Left cardiac atrium (tissue), 4 donors: ENCODE results near the gene MID1IP1. TPM values are rescaled to one million over a fixed set of nuclear protein-coding genes. Genes with fewer than 3 reads are reported as not detected.

Experiments
- ATAC-seq, 2 donors: fragments of 200-7000 bp; cut with Tn5 transposase; one replicate each; pipeline ENCODE4 v1.9.1; 2020; ENCODE audit warnings: mild to moderate bottlenecking in 2 of 2, moderate library complexity in 2 of 2
- DNase-seq: peaks from one replicate; pipeline ENCODE4 v3.0.0-alpha.2; 2020
- intact Hi-C, 2 donors: fragments of 100-400 bp; cut with DNase I; formaldehyde crosslinking; loops; one replicate each; pipeline versions ENCODE4 v1.14.1 to v1.15.1; 2022 to 2023
- total RNA-seq, 2 donors: library from RNA; stranded (reverse); fragmentation: NEBNext Ultra II Directional; extraction: Animal tissue kit (Norgen Biotek cat#: 25700); gene quantifications; one replicate each; pipeline ENCODE4 v1.2.1, GENCODE V29; 2021
- donor health status: DM: no; HTN: yes; CAD: no.
- donor health status: DM: no; HTN: yes; CAD: no; lungs with severe emphysema.
- donor health status: DM: yes; HTN: yes; CAD: no.
- donor health status: Dilated cardiomyopathy.

The MID1IP1 gene
- total RNA-seq, 2 donors from 2014 or later = 30.8 to 34.4 TPM

- DNase-seq = no peak
- ATAC-seq = no peak
- intact Hi-C loops = loop anchor here in 1 of 2 donors (5.0 kb wide), 1 partner anchor 175 kb away; no protein-coding TSS in a partner anchor
Measured at GRCh38 chrX:38806875-38807621, 5.8 kb downstream of the MID1IP1 start.

- intact Hi-C loops = loop anchor here in 1 of 2 donors (5.0 kb wide), 1 partner anchor 174 kb away; no protein-coding TSS in a partner anchor
- ATAC-seq (no peak), DNase-seq (no peak)
Measured at GRCh38 chrX:38807873-38808272, 6.6 kb downstream of the MID1IP1 start.

GRCh38 chrX:38811515-38812243 is 10.4 kb downstream of the MID1IP1 start:
- peak in 1 of 2 donors; percentile 35 for ATAC-seq
- intact Hi-C loops = no loop called here

GRCh38 chrX:38816155-38816554 is 14.9 kb downstream of the MID1IP1 start:
- intact Hi-C loops = no loop called here
- DNase-seq = no peak
- ATAC-seq = no peak

More at GRCh38 chrX:38811515-38812243, 10.4 kb downstream of the MID1IP1 start:
- DNase-seq = no peak

GRCh38 chrX:38817004-38817703 is 15.9 kb downstream of the MID1IP1 start:
- intact Hi-C loops = no loop called here
- DNase-seq = peak; percentile 33
- ATAC-seq = peak; percentile 81 to 88

DNA sequence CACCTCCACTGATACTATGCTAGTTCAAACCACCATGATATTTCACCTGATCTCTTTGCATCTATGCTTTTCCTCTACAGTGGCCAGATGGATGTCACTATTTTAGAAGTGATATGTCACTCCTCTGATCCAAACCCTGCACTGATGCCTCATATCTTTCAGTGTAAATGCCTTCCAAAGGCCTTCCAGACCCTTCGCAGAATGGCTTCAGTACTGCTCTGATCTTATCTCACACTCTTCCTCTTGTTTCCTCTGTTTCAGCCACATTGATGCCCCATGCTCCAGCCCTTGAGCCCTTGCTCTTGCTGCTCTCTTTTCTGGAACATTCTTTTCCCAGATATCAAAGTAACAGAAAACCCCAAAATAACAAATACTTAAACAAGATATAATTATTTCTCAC is 17.9 kb downstream of the MID1IP1 start:
- ATAC-seq (no peak), DNase-seq (no peak)
- intact Hi-C loops = no loop called here

GRCh38 chrX:38819709-38820108 is 18.4 kb downstream of the MID1IP1 start:
- ATAC-seq = no peak
- DNase-seq = no peak
- intact Hi-C loops = no loop called here

GRCh38 chrX:38820751-38821150 is 19.5 kb downstream of the MID1IP1 start:
- DNase-seq (no peak), ATAC-seq (no peak)
- intact Hi-C loops = no loop called here

- DNase-seq (no peak), ATAC-seq (no peak)
- intact Hi-C loops = no loop called here
Measured at GRCh38 chrX:38824176-38824575, 22.9 kb downstream of the MID1IP1 start.

DNA sequence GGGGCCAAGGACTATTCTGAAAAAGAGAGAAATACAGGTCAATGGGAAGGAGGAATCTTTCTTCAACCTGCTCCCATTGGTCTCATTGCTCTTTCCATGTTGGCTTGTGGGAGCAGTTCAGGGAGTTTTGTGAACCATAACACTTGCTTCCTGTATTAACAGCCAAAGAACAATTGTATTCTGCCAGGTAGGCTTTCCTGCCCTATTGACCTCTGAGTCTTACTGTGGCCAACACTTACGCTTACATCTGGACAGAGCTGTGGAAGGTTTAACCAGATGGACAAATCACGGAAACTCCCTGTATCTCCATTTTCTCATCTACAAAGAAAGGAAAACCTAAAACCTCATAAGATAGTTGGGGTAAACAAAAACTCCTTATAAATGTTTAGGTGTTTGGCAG is 30.7 kb downstream of the MID1IP1 start:
- ATAC-seq (no peak), DNase-seq (no peak)
- intact Hi-C loops = no loop called here

DNA sequence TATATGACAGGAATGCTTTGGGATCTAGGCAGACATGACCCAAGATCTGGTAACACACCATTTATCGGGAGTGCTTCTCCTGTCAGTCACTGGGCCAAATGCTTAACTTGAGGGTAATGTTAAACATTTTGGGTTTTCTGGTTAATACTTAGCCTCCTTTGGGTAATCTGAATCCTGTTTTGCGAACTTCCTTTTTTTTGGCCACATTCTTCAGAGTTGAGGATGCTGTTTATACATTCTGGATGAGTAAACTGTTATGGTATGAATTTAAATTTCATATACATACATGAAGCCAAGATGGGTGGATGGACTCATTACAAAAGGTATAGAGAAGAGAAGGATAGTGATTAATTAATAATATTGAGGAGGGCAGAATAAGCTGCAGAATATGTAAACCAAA is 36.1 kb downstream of the MID1IP1 start:
- intact Hi-C loops = no loop called here
- no peak for ATAC-seq
- DNase-seq = no peak

DNA sequence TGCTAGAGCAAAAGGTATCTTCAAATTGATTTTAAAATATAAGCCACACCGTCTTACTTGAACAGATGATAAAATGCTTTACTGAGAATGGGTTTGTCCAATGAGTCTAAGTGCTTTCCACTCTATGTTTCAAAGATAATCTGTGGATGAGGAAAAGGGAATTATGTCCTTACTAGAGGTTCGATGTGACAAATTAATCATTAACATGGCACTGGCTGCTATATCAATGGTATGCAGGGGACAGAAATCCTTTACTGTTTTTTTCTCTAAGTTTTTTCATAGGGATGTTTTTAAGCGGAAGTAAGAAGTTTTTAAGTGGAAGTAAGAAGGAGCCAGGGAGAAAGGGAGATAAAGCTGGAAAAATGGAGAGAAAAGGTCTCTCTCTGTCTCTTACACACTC is 38.0 kb downstream of the MID1IP1 start:
- ATAC-seq = no peak

GRCh38 chrX:38839944-38840343 is 38.7 kb downstream of the MID1IP1 start:
- no peak for DNase-seq

More for the DNA sequence above, 38.0 kb downstream of the MID1IP1 start:
- no peak for DNase-seq
- intact Hi-C loops = no loop called here

GRCh38 chrX:38841750-38842149 is 40.5 kb downstream of the MID1IP1 start:
- ATAC-seq = peak in 1 of 2 donors; percentile 31
- intact Hi-C loops = no loop called here
- no peak for DNase-seq

More at GRCh38 chrX:38839944-38840343, 38.7 kb downstream of the MID1IP1 start:
- no peak for ATAC-seq
- intact Hi-C loops = no loop called here

GRCh38 chrX:38845426-38845825 is 44.2 kb downstream of the MID1IP1 start:
- no peak for ATAC-seq
- intact Hi-C loops = no loop called here

DNA sequence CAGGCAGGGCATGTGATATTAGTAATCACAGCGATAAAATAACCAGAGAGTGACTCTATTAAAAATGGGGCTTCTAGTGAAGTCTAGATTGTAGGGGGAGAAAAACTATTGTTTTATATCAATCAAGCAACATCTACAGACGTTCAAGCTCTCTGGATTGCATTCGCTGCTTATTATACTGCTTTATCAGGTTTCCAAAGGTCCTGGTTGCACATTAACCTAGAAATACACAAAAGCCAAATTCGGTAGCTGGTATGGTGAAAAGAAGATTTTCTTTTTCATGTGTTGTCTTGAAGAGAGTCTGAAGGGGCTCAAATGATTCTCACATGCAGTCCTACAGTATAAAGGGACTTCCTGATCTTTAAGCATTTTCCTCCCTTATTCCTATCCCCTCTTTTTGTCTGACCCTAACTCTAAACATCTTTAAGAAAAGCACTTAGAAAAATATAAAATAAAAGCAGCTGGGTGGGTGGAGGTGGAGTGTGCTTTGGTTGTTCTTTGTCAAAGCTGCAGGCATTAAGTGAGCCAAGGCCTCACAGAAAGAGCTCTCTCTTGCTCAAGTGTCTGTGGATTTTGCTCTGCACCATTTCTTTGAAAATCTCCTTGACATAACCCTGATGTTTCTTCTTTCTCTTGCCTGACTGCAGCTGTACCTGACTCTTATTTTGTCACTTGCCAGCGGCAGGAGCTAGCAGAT is 46.1 kb downstream of the MID1IP1 start:
- intact Hi-C loops = no loop called here
- ATAC-seq = no peak
- no peak for DNase-seq

More at GRCh38 chrX:38845426-38845825, 44.2 kb downstream of the MID1IP1 start:
- DNase-seq = no peak

GRCh38 chrX:38847903-38848230 is 46.6 kb downstream of the MID1IP1 start:
- intact Hi-C loops = no loop called here
- ATAC-seq (no peak), DNase-seq (no peak)

DNA sequence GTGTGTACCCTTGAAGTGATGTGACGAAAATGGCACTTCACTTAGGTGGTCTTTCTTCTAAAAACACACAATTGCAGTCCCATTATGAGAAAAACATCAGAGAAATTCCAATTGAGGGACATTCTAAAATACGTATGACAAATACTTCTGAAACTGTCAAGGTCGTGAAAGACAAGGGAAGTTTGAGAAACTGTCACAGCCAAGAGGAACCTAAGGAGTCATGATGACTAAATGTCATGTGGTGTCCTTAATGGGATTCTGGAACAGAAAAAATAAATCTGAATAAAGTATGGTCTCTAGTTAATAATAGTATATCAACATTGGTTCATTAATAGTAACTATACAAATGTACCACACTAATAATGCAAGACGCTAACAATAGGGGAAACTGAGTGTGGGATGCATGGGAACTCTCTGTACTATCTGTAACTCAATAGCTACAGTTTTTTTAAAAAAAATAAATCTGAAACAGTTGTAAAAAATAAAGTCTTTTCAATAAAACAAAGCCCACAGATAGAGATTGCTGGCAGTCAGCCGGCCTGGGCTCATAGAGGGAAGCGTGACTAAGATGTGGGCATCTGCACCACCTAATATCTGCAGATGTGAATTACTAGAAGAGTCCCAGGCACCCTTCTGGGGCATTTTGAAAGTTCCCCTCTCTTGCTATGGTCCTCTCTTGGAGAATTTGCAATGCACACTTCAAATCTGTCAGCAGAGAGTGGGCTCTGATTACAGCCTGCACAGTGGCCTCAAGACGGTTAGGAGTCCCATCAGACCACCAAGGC is 47.6 kb downstream of the MID1IP1 start:
- ATAC-seq = no peak
- no peak for DNase-seq
- intact Hi-C loops = no loop called here
